Fibroblast of skin of right biceps (primary cell): Measurements from ENCODE around the gene WAC.
"Not testable (repeated sequence)": the region's sequence is repeated elsewhere in the genome, so short reads cannot be mapped to it uniquely, and the experiment has no call there.

Experiments used
- DNase-seq: peaks from one replicate; pipeline ENCODE4 v3.0.0-alpha.2; 2013

Gene WAC

GRCh38 chr10:28619455-28619854 lies 86.5 kb downstream of the WAC start:
- DNase-seq = no peak

- no peak for DNase-seq
These were observed 87.3 kb downstream of the WAC start for GRCh38 chr10:28620251-28620650.

- no peak for DNase-seq
These were observed 90.6 kb downstream of the WAC start for GRCh38 chr10:28623483-28623882.

GRCh38 chr10:28624351-28624750 lies 91.4 kb downstream of the WAC start:
- DNase-seq = no peak

GRCh38 chr10:28627102-28627501 lies 94.2 kb downstream of the WAC start:
- peak; percentile 33 for DNase-seq

- DNase-seq = peak; percentile 69
These were observed 95.4 kb downstream of the WAC start for GRCh38 chr10:28628184-28628893.

GRCh38 chr10:28631896-28632583 lies 99.1 kb downstream of the WAC start:
- no peak for DNase-seq

- no peak for DNase-seq
These were observed 99.6 kb downstream of the WAC start for GRCh38 chr10:28632584-28632945.

GRCh38 chr10:28633750-28634149 lies 100.8 kb downstream of the WAC start:
- DNase-seq = no peak

GRCh38 chr10:28637346-28637745 lies 104.4 kb downstream of the WAC start:
- no peak for DNase-seq

- DNase-seq = no peak
These were observed 105.5 kb downstream of the WAC start for GRCh38 chr10:28638392-28638791.

- DNase-seq = no peak
These were observed 107.6 kb downstream of the WAC start for GRCh38 chr10:28640551-28640950.

- DNase-seq = no peak
These were observed 111.7 kb downstream of the WAC start for GRCh38 chr10:28644647-28645046.

- DNase-seq = no peak
These were observed 119.2 kb downstream of the WAC start for GRCh38 chr10:28652106-28652505.

GRCh38 chr10:28652703-28653102 lies 119.8 kb downstream of the WAC start:
- no peak for DNase-seq

GRCh38 chr10:28658824-28659223 lies 125.9 kb downstream of the WAC start:
- DNase-seq = not testable (repeated sequence)

GRCh38 chr10:28661035-28661434 lies 128.1 kb downstream of the WAC start:
- peak; percentile 88 for DNase-seq

- DNase-seq = peak; percentile 81
These were observed 130.9 kb downstream of the WAC start for GRCh38 chr10:28663576-28664368.

- peak; percentile 68 for DNase-seq
These were observed 131.4 kb downstream of the WAC start for GRCh38 chr10:28664369-28664740.

GRCh38 chr10:28666751-28667467 lies 134.0 kb downstream of the WAC start:
- DNase-seq = no peak

GRCh38 chr10:28668363-28669226 lies 135.7 kb downstream of the WAC start:
- peak; percentile 52 for DNase-seq
